ENCODE measurements around the gene OASL.

OASL gene

DNA sequence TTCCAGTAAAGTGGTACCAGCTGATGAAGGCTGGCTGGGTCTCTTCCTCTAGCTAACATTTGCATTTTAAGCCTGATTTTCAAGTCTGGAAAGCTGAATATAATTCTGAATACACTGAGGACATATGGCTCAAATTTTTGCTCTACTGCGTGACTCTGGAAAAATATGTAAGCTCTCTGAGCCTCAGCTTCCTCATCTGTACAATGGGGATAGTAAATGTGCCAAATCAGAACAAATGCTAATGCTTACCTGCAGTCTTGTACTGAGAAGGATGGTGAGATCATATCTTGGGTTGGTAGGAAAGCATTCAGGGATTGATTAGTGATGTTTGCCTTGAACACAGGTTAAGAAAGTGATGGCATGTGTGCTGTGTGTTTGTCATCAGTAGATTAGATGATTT lies 46.1 kb downstream of the OASL start:
- no peak overlapping the region for H3K4me3 ChIP-seq
- no peaks in the 10 kb centered on the region for H3K9me3 ChIP-seq (ENCODE audit: low read depth, low read length)
- no peak for DNase-seq (ENCODE audit: low read depth, low spot score)
- no peak overlapping the region for H3K9ac ChIP-seq (ENCODE audit: insufficient read length)
- H3K36me3 ChIP-seq (ENCODE audit: insufficient read depth, low read length), result no peaks in the 10 kb centered on the region
- TF ChIP-seq EZH2 (IDR thresholded peaks at IDR 0.05) (no peak), POLR2AphosphoS5 (IDR thresholded peaks at IDR 0.05; ENCODE audit: borderline replicate concordance, low read depth, low read length) (no peak), FOXP2 (optimal IDR thresholded peaks at IDR 0.05; ENCODE audit: control extremely low read depth, extremely low read length, insufficient read depth) (no peak)
- no peak overlapping the region for H3K27ac ChIP-seq

DNA sequence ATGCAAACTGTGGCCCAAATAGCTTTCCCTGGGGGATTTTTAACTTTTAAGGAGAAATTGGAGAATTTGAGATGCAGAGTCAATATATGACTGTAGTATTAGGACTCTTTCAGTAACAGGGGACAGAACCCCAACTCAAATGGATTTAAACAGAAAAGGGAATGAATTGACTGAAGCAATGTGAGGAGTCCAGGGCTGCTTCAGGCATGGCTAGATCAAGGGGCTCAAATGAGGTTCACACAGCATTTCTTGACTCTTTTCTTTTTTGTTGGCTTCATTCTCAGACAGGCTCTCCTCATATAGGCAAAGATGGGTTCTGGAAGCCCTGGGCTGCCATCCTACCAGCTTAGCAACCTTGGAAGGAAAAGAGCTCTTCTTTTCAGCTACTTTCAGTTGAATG lies 47.1 kb downstream of the OASL start:
- DNase-seq (ENCODE audit: low read depth, low spot score), result no peak
- no peak for TF ChIP-seq FOXP2 (optimal IDR thresholded peaks at IDR 0.05; ENCODE audit: control extremely low read depth, extremely low read length, insufficient read depth)
- no peak for TF ChIP-seq EZH2 (IDR thresholded peaks at IDR 0.05)
- TF ChIP-seq POLR2AphosphoS5 (IDR thresholded peaks at IDR 0.05; ENCODE audit: borderline replicate concordance, low read depth, low read length), result no peak

DNA sequence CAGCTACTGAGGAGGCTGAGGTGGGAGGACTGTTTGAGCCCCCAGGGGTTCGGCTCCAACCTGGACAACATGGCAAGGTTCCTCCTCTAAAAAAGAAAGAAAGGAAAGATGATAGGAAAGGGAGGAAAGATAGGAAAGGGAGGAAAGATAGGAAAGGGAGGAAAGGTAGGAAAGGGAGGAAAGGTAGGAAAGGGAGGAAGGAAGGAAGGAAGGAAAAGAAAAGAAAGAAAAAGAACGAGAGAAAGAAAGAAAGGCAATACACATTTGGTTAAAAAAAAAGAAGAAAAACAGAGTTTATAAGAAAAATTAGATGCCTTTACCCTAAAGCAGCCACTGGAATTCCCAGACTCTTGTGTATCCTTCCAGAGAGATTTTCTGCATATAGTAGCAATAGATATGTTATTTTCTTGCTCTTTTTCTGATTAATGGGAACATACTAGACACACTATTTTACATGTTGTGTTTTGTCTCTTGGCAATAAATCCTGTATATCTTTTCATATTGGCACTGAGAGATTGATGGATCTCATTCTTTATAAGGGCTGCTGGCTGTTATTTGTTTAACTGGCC lies 48.5 kb downstream of the OASL start:
- H3K9ac ChIP-seq (ENCODE audit: insufficient read length), result no peak overlapping the region
- H3K27ac ChIP-seq, result no peak overlapping the region
- no peak overlapping the region for H3K4me3 ChIP-seq
- H3K36me3 ChIP-seq (ENCODE audit: insufficient read depth, low read length), result no peaks in the 10 kb centered on the region
- DNase-seq (ENCODE audit: low read depth, low spot score), result no peak
- TF ChIP-seq EZH2 (IDR thresholded peaks at IDR 0.05) (no peak), POLR2AphosphoS5 (IDR thresholded peaks at IDR 0.05; ENCODE audit: borderline replicate concordance, low read depth, low read length) (no peak), FOXP2 (optimal IDR thresholded peaks at IDR 0.05; ENCODE audit: control extremely low read depth, extremely low read length, insufficient read depth) (no peak)
- H3K9me3 ChIP-seq (ENCODE audit: low read depth, low read length), result no peaks in the 10 kb centered on the region

More for the DNA sequence above, 47.1 kb downstream of the OASL start:
- Histone ChIP-seq H3K9ac (ENCODE audit: insufficient read length) (no peak overlapping the region), H3K27ac (no peak overlapping the region), H3K9me3 (ENCODE audit: low read depth, low read length) (no peaks in the 10 kb centered on the region), H3K36me3 (ENCODE audit: insufficient read depth, low read length) (no peaks in the 10 kb centered on the region), H3K4me3 (no peak overlapping the region)

DNA sequence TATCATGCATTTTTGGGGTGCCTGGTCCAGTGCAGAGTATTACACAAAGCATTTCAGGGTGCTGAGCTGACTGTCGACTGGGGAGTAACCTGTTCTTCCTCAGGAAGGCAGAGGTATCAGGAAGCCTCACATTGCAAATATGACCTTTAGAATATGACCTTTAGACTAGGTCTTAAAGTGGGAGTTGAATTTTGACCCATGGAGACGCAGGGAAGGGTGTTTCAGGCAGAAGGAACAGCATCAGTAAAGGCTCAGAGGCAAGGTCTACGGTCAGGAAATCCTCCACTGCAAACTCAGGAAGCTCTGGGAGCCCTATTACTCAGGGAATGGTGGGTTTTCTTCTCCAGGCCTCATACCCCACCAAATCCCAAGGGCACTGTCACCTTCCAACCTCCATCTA lies 49.4 kb downstream of the OASL start:
- no peaks in the 10 kb centered on the region for H3K9me3 ChIP-seq (ENCODE audit: low read depth, low read length)
- H3K9ac ChIP-seq (ENCODE audit: insufficient read length), result no peak overlapping the region
- no peak overlapping the region for H3K27ac ChIP-seq
- no peak for DNase-seq (ENCODE audit: low read depth, low spot score)
- H3K36me3 ChIP-seq (ENCODE audit: insufficient read depth, low read length), result no peaks in the 10 kb centered on the region
- TF ChIP-seq POLR2AphosphoS5 (IDR thresholded peaks at IDR 0.05; ENCODE audit: borderline replicate concordance, low read depth, low read length), result no peak
- TF ChIP-seq FOXP2 (optimal IDR thresholded peaks at IDR 0.05; ENCODE audit: control extremely low read depth, extremely low read length, insufficient read depth), result no peak
- no peak for TF ChIP-seq EZH2 (IDR thresholded peaks at IDR 0.05)
- H3K4me3 ChIP-seq, result no peak overlapping the region

DNA sequence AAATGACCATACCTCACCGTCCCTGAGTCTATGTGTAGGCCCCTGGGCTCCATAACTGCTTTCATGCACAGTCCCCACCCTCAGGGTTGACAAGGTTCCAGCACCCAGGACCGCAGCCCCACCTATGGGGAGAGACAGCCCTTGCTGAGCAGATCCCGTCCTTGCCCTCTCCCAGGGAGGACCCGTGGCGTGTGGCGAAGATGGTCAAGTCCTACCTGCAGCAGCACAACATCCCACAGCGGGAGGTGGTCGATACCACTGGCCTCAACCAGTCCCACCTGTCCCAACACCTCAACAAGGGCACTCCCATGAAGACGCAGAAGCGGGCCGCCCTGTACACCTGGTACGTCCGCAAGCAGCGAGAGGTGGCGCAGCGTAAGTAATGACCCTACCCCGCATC lies 50.4 kb downstream of the OASL start:
- Histone ChIP-seq H3K4me3 (no peak overlapping the region), H3K36me3 (ENCODE audit: insufficient read depth, low read length) (no peaks in the 10 kb centered on the region), H3K27ac (no peak overlapping the region), H3K9me3 (ENCODE audit: low read depth, low read length) (no peaks in the 10 kb centered on the region), H3K9ac (ENCODE audit: insufficient read length) (no peak overlapping the region)
- DNase-seq (ENCODE audit: low read depth, low spot score), result no peak
- no peak for TF ChIP-seq POLR2AphosphoS5 (IDR thresholded peaks at IDR 0.05; ENCODE audit: borderline replicate concordance, low read depth, low read length)
- no peak for TF ChIP-seq EZH2 (IDR thresholded peaks at IDR 0.05)
- TF ChIP-seq FOXP2 (optimal IDR thresholded peaks at IDR 0.05; ENCODE audit: control extremely low read depth, extremely low read length, insufficient read depth), result no peak

DNA sequence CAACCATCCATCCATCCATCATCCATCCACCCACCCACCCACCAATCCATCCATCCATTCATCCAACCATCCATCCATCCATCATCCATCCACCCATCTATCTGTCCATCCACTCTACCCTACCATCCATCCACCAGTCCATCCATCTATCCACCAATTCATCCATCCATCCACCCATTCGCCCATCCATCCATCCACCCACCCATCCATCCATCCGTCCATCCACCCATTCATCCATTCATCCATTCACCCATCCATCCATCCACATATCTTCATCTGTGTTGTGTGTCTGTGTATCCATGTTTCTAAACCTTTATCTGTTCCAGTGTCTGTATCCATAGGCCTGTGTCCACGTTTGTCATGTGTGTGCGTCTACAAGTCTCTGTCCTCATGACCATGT lies 50.8 kb downstream of the OASL start:
- no peak for DNase-seq (ENCODE audit: low read depth, low spot score)
- H3K27ac ChIP-seq, result no peak overlapping the region
- H3K4me3 ChIP-seq, result no peak overlapping the region
- TF ChIP-seq POLR2AphosphoS5 (IDR thresholded peaks at IDR 0.05; ENCODE audit: borderline replicate concordance, low read depth, low read length) (no peak), EZH2 (IDR thresholded peaks at IDR 0.05) (no peak), FOXP2 (optimal IDR thresholded peaks at IDR 0.05; ENCODE audit: control extremely low read depth, extremely low read length, insufficient read depth) (no peak)
- H3K36me3 ChIP-seq (ENCODE audit: insufficient read depth, low read length), result no peaks in the 10 kb centered on the region
- H3K9ac ChIP-seq (ENCODE audit: insufficient read length), result no peak overlapping the region
- H3K9me3 ChIP-seq (ENCODE audit: low read depth, low read length), result no peaks in the 10 kb centered on the region

DNA sequence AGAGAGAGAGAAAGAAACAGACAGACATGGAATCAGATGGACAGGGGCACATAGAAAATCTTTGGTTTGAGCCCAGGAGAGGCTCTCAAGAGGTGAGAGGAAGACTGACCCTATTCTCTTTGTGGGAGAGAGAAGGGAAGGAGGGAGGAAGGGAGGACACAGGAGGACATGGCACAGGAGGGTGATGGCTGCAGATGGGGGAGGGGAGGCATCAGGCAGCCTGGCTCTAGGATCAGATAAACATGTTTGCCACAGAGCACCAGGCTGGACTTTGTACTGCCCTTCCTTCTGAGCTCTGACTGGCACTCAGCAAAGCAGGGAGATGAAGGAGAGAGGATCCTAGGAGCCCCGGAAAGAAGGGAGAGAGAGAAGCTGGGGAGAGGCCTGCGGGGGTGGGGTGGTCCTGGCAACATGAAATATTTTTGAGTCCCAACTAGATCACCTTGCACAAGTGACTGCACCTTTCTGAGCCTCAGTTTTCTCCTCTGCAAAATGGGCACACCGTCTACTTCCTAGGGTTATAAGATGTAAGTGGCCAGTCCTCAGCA lies 54.6 kb downstream of the OASL start:
- TF ChIP-seq FOXP2 (optimal IDR thresholded peaks at IDR 0.05; ENCODE audit: control extremely low read depth, extremely low read length, insufficient read depth), result no peak
- no peak for TF ChIP-seq POLR2AphosphoS5 (IDR thresholded peaks at IDR 0.05; ENCODE audit: borderline replicate concordance, low read depth, low read length)
- no peak for TF ChIP-seq EZH2 (IDR thresholded peaks at IDR 0.05)
- no peak overlapping the region for H3K4me3 ChIP-seq
- DNase-seq (ENCODE audit: low read depth, low spot score), result no peak

DNA sequence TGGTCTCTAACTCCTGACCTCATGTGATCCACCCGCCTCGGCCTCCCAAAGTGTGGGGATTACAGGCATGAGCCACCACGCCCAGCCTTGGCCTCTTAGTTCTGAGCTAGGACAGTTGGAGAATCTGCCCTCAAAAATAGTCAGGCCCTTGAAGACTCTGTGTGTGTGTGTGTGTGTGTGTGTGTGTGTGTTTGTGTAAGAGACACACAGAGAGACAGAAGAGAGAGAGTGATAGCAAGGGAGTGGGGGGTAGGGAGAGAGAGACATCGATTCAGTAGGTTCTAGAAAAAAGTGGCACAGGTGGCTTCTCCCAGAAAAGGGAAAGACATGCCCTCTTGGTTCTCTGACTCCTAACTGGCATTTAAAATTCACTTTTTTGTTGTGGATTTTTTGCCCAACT lies 55.3 kb downstream of the OASL start:
- TF ChIP-seq EZH2 (IDR thresholded peaks at IDR 0.05), result no peak
- no peak for TF ChIP-seq POLR2AphosphoS5 (IDR thresholded peaks at IDR 0.05; ENCODE audit: borderline replicate concordance, low read depth, low read length)
- TF ChIP-seq FOXP2 (optimal IDR thresholded peaks at IDR 0.05; ENCODE audit: control extremely low read depth, extremely low read length, insufficient read depth), result no peak
- no peak for DNase-seq (ENCODE audit: low read depth, low spot score)
- Histone ChIP-seq H3K4me3 (no peak overlapping the region), H3K9me3 (ENCODE audit: low read depth, low read length) (no peaks in the 10 kb centered on the region), H3K36me3 (ENCODE audit: insufficient read depth, low read length) (no peaks in the 10 kb centered on the region), H3K27ac (no peak overlapping the region), H3K9ac (ENCODE audit: insufficient read length) (no peak overlapping the region)

More for the DNA sequence above, 54.6 kb downstream of the OASL start:
- no peaks in the 10 kb centered on the region for H3K36me3 ChIP-seq (ENCODE audit: insufficient read depth, low read length)
- H3K9ac ChIP-seq (ENCODE audit: insufficient read length), result no peak overlapping the region
- no peak overlapping the region for H3K27ac ChIP-seq
- no peaks in the 10 kb centered on the region for H3K9me3 ChIP-seq (ENCODE audit: low read depth, low read length)

DNA sequence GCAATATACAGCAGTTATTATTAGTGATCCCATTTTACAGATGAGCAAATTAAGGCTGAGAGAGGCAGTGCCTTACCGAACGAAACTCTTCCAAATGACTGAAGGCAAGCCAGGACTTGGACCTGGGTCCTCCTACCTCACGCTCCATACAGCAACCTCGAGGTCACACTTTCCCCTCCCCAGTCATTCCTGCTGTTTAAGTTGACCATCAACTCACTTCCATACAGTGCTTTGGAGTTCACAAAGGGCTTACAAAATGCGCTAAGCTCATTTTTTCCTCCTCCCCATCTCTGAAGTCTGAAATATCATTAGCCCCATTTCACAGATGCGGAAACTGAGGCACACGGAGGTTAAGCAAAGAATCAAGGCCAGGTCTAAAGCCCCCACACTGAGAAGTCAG lies 56.4 kb downstream of the OASL start:
- Histone ChIP-seq H3K36me3 (ENCODE audit: insufficient read depth, low read length) (no peaks in the 10 kb centered on the region), H3K9ac (ENCODE audit: insufficient read length) (no peak overlapping the region), H3K9me3 (ENCODE audit: low read depth, low read length) (no peaks in the 10 kb centered on the region), H3K4me3 (no peak overlapping the region), H3K27ac (no peak overlapping the region)
- TF ChIP-seq FOXP2 (optimal IDR thresholded peaks at IDR 0.05; ENCODE audit: control extremely low read depth, extremely low read length, insufficient read depth), result no peak
- no peak for TF ChIP-seq POLR2AphosphoS5 (IDR thresholded peaks at IDR 0.05; ENCODE audit: borderline replicate concordance, low read depth, low read length)
- TF ChIP-seq EZH2 (IDR thresholded peaks at IDR 0.05), result no peak
- no peak for DNase-seq (ENCODE audit: low read depth, low spot score)
